Erythroblast (primary cell): ENCODE measurements around the gene TMEM87A.

ENCODE experiments used
- DNase-seq, 2 experiments: peaks; one replicate each; lab custom pipeline; 2025; lab: John Stamatoyannopoulos, UW
- GATA1 ChIP-seq: IDR thresholded peaks from 2 replicates; pipeline ENCODE4 v1.6.1; 2011; ENCODE audit warnings: low read depth, mild to moderate bottlenecking, control low read depth, low read length, moderate library complexity
- POLR2A ChIP-seq: IDR thresholded peaks from 2 replicates; pipeline ENCODE4 v1.6.1; 2011; ENCODE audit warnings: mild to moderate bottlenecking, low read length

The TMEM87A gene

GRCh38 chr15:42203891-42204290, 69.3 kb downstream of the TMEM87A start:
- no peak for DNase-seq
- TF ChIP-seq GATA1 (no peak), POLR2A (no peak)

- no peak for DNase-seq
- TF ChIP-seq POLR2A = no peak
These were observed 70.6 kb downstream of the TMEM87A start for GRCh38 chr15:42202653-42203052.

GRCh38 chr15:42201801-42202200, 71.4 kb downstream of the TMEM87A start:
- no peak for DNase-seq
- no peak for TF ChIP-seq POLR2A
- TF ChIP-seq GATA1 = no peak

GRCh38 chr15:42199126-42199525, 74.1 kb downstream of the TMEM87A start:
- TF ChIP-seq GATA1 = no peak
- no peak for TF ChIP-seq POLR2A
- DNase-seq = no peak

- no peak for DNase-seq
- TF ChIP-seq POLR2A (no peak), GATA1 (no peak)
These were observed 74.7 kb downstream of the TMEM87A start for GRCh38 chr15:42198516-42198915.

- peak in 1 of 2 experiments; percentile 27 for DNase-seq
- TF ChIP-seq POLR2A (no peak), GATA1 (no peak)
These were observed 78.7 kb downstream of the TMEM87A start for GRCh38 chr15:42194513-42194912.

- no peak for DNase-seq
- TF ChIP-seq POLR2A = no peak
- TF ChIP-seq GATA1 = no peak
These were observed 79.8 kb downstream of the TMEM87A start for GRCh38 chr15:42193383-42193782.

GRCh38 chr15:42191610-42192346, 81.5 kb downstream of the TMEM87A start:
- TF ChIP-seq POLR2A (no peak), GATA1 (no peak)
- DNase-seq = no peak

GRCh38 chr15:42190370-42190769, 82.9 kb downstream of the TMEM87A start:
- DNase-seq = no peak
- TF ChIP-seq GATA1 (no peak), POLR2A (no peak)

- no peak for TF ChIP-seq GATA1
- TF ChIP-seq POLR2A = no peak
- no peak for DNase-seq
These were observed 87.4 kb downstream of the TMEM87A start for GRCh38 chr15:42185801-42186200.

- TF ChIP-seq POLR2A (no peak), GATA1 (no peak)
- DNase-seq = no peak
These were observed 88.5 kb downstream of the TMEM87A start for GRCh38 chr15:42184736-42185135.

- no peak for DNase-seq
These were observed 88.9 kb downstream of the TMEM87A start for GRCh38 chr15:42184296-42184695.

GRCh38 chr15:42182961-42183360, 90.3 kb downstream of the TMEM87A start:
- DNase-seq = no peak
- TF ChIP-seq POLR2A (no peak), GATA1 (no peak)

More at GRCh38 chr15:42184296-42184695, 88.9 kb downstream of the TMEM87A start:
- no peak for TF ChIP-seq GATA1
- no peak for TF ChIP-seq POLR2A

GRCh38 chr15:42182328-42182886, 90.8 kb downstream of the TMEM87A start:
- peak in 1 of 2 experiments; percentile 20 for DNase-seq

GRCh38 chr15:42178056-42178455, 95.2 kb downstream of the TMEM87A start:
- DNase-seq = no peak
- TF ChIP-seq GATA1 (no peak), POLR2A (no peak)

More at GRCh38 chr15:42182328-42182886, 90.8 kb downstream of the TMEM87A start:
- no peak for TF ChIP-seq GATA1
